IMR-90 (cell line): Measurements from ENCODE around the gene UGT1A1. TPM values are rescaled to one million over a fixed set of nuclear protein-coding genes. Genes with fewer than 3 reads are reported as not detected.

Experiments
- ATAC-seq: fragments of 200-7000 bp; cut with Tn5 transposase; 2 replicates; pipeline ENCODE4 v1.9.1; 2020; ENCODE audit warnings: low read depth, mild to moderate bottlenecking, moderate library complexity
- BruUV-seq: library from RNA; stranded (reverse); fragments of 400-500 nt; replicated peaks from 2 replicates; lab custom pipeline; 2021; lab: Mats Ljungman, UMichigan
- CTCF ChIA-PET: fragments of 300-600 bp; formaldehyde crosslinking; extraction: SDS; loops from one replicate; lab custom pipeline; 2021; ENCODE audit warnings: antibody characterized with exemption; lab: Yijun Ruan, JAX
- POLR2A ChIA-PET: fragments of 300-600 bp; sonication (Branson Sonifier 250); formaldehyde crosslinking; loops from one replicate; lab custom pipeline; 2022; ENCODE audit warnings: antibody characterized with exemption; ENCODE audit not compliant: unreplicated experiment; lab: Charles Lee
- DNase-seq: peaks from one replicate; pipeline ENCODE4 v3.0.0; 2013
- H2AFZ ChIP-seq: replicated peaks from 2 replicates; pipeline ENCODE3; 2013; ENCODE audit warnings: low read length, mild to moderate bottlenecking; ENCODE audit not compliant: poor library complexity
- H2AK5ac ChIP-seq: 2 replicates; pipeline ENCODE4 v1.6.1; 2013; ENCODE audit warnings: low read depth, low read length, inconsistent platforms
- H2AK9ac ChIP-seq: replicated peaks from 2 replicates; pipeline ENCODE3; 2013; ENCODE audit warnings: mild to moderate bottlenecking, low read depth, low read length, moderate library complexity; ENCODE audit not compliant: poor library complexity
- H2BK120ac ChIP-seq: 2 replicates; pipeline ENCODE4 v1.6.1; 2013; ENCODE audit warnings: low read depth, low read length, inconsistent platforms
- H2BK15ac ChIP-seq: 3 replicates; pipeline ENCODE4 v1.6.1; 2013; ENCODE audit warnings: low read depth, low read length, inconsistent platforms
- H2BK20ac ChIP-seq: 2 replicates; pipeline ENCODE4 v1.6.1; 2013; ENCODE audit warnings: low read depth, mild to moderate bottlenecking, inconsistent platforms, low read length, moderate library complexity
- H2BK5ac ChIP-seq: 2 replicates; pipeline ENCODE4 v1.6.1; 2013; ENCODE audit warnings: mild to moderate bottlenecking, low read depth, low read length, inconsistent platforms; ENCODE audit not compliant: poor library complexity, severe bottlenecking
- H3K14ac ChIP-seq: replicated peaks from 2 replicates; pipeline ENCODE4 v1.6.1; 2013; ENCODE audit warnings: low read depth, low read length, inconsistent platforms
- H3K18ac ChIP-seq: 2 replicates; pipeline ENCODE4 v1.6.1; 2013; ENCODE audit warnings: low read depth, low read length, control low read depth
- H3K23ac ChIP-seq: 2 replicates; pipeline ENCODE4 v1.6.1; 2013; ENCODE audit warnings: low read depth, low read length, inconsistent platforms
- H3K27ac ChIP-seq: 2 replicates; pipeline ENCODE4 v1.5.1; 2013; ENCODE audit warnings: mild to moderate bottlenecking, control low read depth, low read length; ENCODE audit not compliant: insufficient read depth
- H3K27me3 ChIP-seq: 2 replicates; pipeline ENCODE4 v1.6.1; 2013; ENCODE audit warnings: low read length; ENCODE audit not compliant: control insufficient read depth, insufficient read depth
- H3K36me3 ChIP-seq: 2 replicates; pipeline ENCODE4 v1.6.1; 2013; ENCODE audit warnings: low read length, mixed read lengths; ENCODE audit not compliant: control insufficient read depth, insufficient read depth
- H3K4ac ChIP-seq: 2 replicates; pipeline ENCODE4 v1.6.1; 2013; ENCODE audit warnings: low read depth, low read length, inconsistent platforms
- H3K4me1 ChIP-seq: 2 replicates; pipeline ENCODE4 v1.6.1; 2013; ENCODE audit warnings: low read length, mixed read lengths; ENCODE audit not compliant: control insufficient read depth, insufficient read depth
- H3K4me2 ChIP-seq: 2 replicates; pipeline ENCODE4 v1.6.1; 2013; ENCODE audit warnings: low read depth, mild to moderate bottlenecking, control low read depth, low read length, moderate library complexity
- H3K4me3 ChIP-seq: 2 replicates; pipeline ENCODE4 v1.5.1; 2013; ENCODE audit warnings: low read depth, mild to moderate bottlenecking, control low read depth, low read length, moderate library complexity; ENCODE audit not compliant: insufficient read depth
- H3K56ac ChIP-seq: 2 replicates; pipeline ENCODE4 v1.6.1; 2013; ENCODE audit warnings: low read length, inconsistent platforms; ENCODE audit not compliant: insufficient read depth; ENCODE audit errors: extremely low read depth
- H3K79me1 ChIP-seq, 2 experiments: 2 replicates each; pipeline ENCODE4 v1.6.1; 2013; ENCODE audit warnings: low read length in 2 of 2, inconsistent platforms in 1 of 2, low read depth in 1 of 2
- H3K9ac ChIP-seq: 2 replicates; pipeline ENCODE4 v1.6.1; 2013; ENCODE audit warnings: low read depth, low read length, control low read depth
- H3K9me1 ChIP-seq: 2 replicates; pipeline ENCODE4 v1.6.1; 2013; ENCODE audit warnings: low read length, inconsistent platforms; ENCODE audit not compliant: insufficient read depth
- H3K9me3 ChIP-seq: 2 replicates; pipeline ENCODE4 v1.6.1; 2013; ENCODE audit warnings: low read length; ENCODE audit not compliant: control insufficient read depth, insufficient read depth
- H4K20me1 ChIP-seq: 2 replicates; pipeline ENCODE4 v1.6.1; 2013; ENCODE audit warnings: low read length, inconsistent platforms; ENCODE audit not compliant: insufficient read depth
- H4K5ac ChIP-seq: 2 replicates; pipeline ENCODE4 v1.6.1; 2013; ENCODE audit warnings: mild to moderate bottlenecking, low read depth, low read length, control low read depth
- H4K8ac ChIP-seq, 2 experiments: 2 replicates each; pipeline ENCODE4 v1.6.1; 2013; ENCODE audit warnings: low read depth in 2 of 2, low read length in 2 of 2, control low read depth in 1 of 2, inconsistent platforms in 1 of 2
- H4K91ac ChIP-seq: 2 replicates; pipeline ENCODE4 v1.6.1; 2013; ENCODE audit warnings: low read depth, low read length, inconsistent platforms; ENCODE audit not compliant: insufficient read depth
- ELK1 ChIP-seq: fragments of 150-350 bp; IDR thresholded peaks from 2 replicates; pipeline ENCODE4 v1.6.1; 2016; ENCODE audit warnings: low read depth, mild to moderate bottlenecking, low read length, moderate library complexity, borderline replicate concordance
- FOS ChIP-seq: fragments of 150-350 bp; IDR thresholded peaks from 2 replicates; pipeline ENCODE4 v1.6.1; 2016; ENCODE audit warnings: low read depth, low read length
- MAZ ChIP-seq: IDR thresholded peaks from 2 replicates; pipeline ENCODE4 v1.6.1; 2012; ENCODE audit warnings: low read depth, mild to moderate bottlenecking, low read length, improper control_type of control experiment, moderate library complexity, borderline replicate concordance
- MXI1 ChIP-seq: IDR thresholded peaks from 2 replicates; pipeline ENCODE4 v1.6.1; 2012; ENCODE audit warnings: low read depth, mild to moderate bottlenecking, low read length, moderate library complexity, borderline replicate concordance
- NFE2L2 ChIP-seq: fragments of 150-350 bp; IDR thresholded peaks from 2 replicates; pipeline ENCODE4 v1.6.1; 2016; ENCODE audit warnings: low read depth, mild to moderate bottlenecking, low read length
- POLR2A ChIP-seq: IDR thresholded peaks from 2 replicates; pipeline ENCODE4 v1.6.1; 2012; ENCODE audit warnings: mild to moderate bottlenecking, low read depth, low read length
- RAD21 ChIP-seq: IDR thresholded peaks from 2 replicates; pipeline ENCODE4 v1.6.1; 2012; ENCODE audit warnings: low read length, improper control_type of control experiment
- RCOR1 ChIP-seq: IDR thresholded peaks from 2 replicates; pipeline ENCODE4 v1.6.1; 2012; ENCODE audit warnings: mild to moderate bottlenecking, low read length, improper control_type of control experiment; ENCODE audit not compliant: insufficient replicate concordance
- RFX5 ChIP-seq: IDR thresholded peaks from 2 replicates; pipeline ENCODE4 v1.8.0; 2012; ENCODE audit warnings: low read depth, mild to moderate bottlenecking, low read length, moderate library complexity
- WGBS, 2 experiments: methylation state at CpG; one replicate each; pipeline versions ENCODE4 v1.1.5 to v1.1.7; 2013; ENCODE audit warnings: missing lambda C conversion rate in 2 of 2; ENCODE audit not compliant: insufficient read length in 1 of 2; ENCODE audit errors: extremely low coverage in 2 of 2; 5-methylcytosine and 5-hydroxymethylcytosine counted together
- dilution Hi-C: fragments of 300-500 bp; cut with HindIII; formaldehyde crosslinking; loops from one replicate; pipeline ENCODE4 v1.14.3; 2018; ENCODE audit warnings: low sequenced_read_pairs; ENCODE audit not compliant: unreplicated experiment
- in situ Hi-C: fragments of 300-500 bp; cut with MboI; formaldehyde crosslinking; loops from 3 replicates; pipeline ENCODE4 v1.14.3; 2019; ENCODE audit warnings: low sequenced_read_pairs, inconsistent platforms, mixed read lengths
- intact Hi-C: fragments of 100-400 bp; cut with micrococcal nuclease; formaldehyde crosslinking; loops from 2 replicates; pipeline ENCODE4 v1.10.0; 2022
- polyA plus RNA-seq, 3 experiments: library from polyadenylated mRNA; depleted of rRNA; stranded (reverse); fragments of >200 nt; gene quantifications; 2 replicates each; pipeline ENCODE4 v1.2.3, GENCODE V29; 2012; ENCODE audit warnings: low replicate concordance in 1 of 3
- total RNA-seq: library from RNA; depleted of rRNA; stranded (reverse); fragments of >200 nt; gene quantifications from 2 replicates; pipeline ENCODE4 v1.2.3, GENCODE V29; 2012

The UGT1A1 gene
- total and polyA plus RNA-seq, 2 of the 4 experiments (the other 2 are of a cell fraction): not detected

- ChIA-PET POLR2A (no interaction called here), CTCF (no interaction called here)
- H3K36me3 ChIP-seq: no peaks in the 10 kb centered on the region
- in situ Hi-C loops (loop anchor here (5.0 kb wide), 1 partner anchor 267 kb away; no protein-coding TSS in a partner anchor), intact Hi-C loops (loop anchor here (1.0 to 5.0 kb wide), 4 partner anchors 157 to 1403 kb away; no protein-coding TSS in a partner anchor), dilution Hi-C loops (no loop called here)
- DNase-seq (no peak), ATAC-seq (no peak)
- no peak overlapping the region for H4K8ac ChIP-seq
- no peak overlapping the region for H2AK9ac ChIP-seq
- no peak overlapping the region for H4K91ac ChIP-seq
- no peak overlapping the region for H3K27ac ChIP-seq
- H3K9me1 ChIP-seq: no peaks in the 10 kb centered on the region
- H3K4me3 ChIP-seq: no peak overlapping the region
- H2BK15ac ChIP-seq: no peak overlapping the region
- no peak overlapping the region for H3K23ac ChIP-seq
- H3K9me3 ChIP-seq: no peaks in the 10 kb centered on the region
- no peaks in the 10 kb centered on the region for H3K79me1 ChIP-seq
- H2AFZ ChIP-seq: no peak overlapping the region
- no peak overlapping the region for H2BK5ac ChIP-seq
- no peak overlapping the region for H3K4ac ChIP-seq
- no peak overlapping the region for H3K9ac ChIP-seq
- no TSS peak for BruUV-seq
- peaks cover 4% of the 10 kb centered on the region; the same call in 1 of the 2 replicates for H3K27me3 ChIP-seq
- TF ChIP-seq POLR2A: no peak
- TF ChIP-seq RAD21: no peak
- no peak for TF ChIP-seq RCOR1
- TF ChIP-seq MXI1: no peak
- no peak for TF ChIP-seq FOS
- TF ChIP-seq MAZ: no peak
- TF ChIP-seq ELK1: no peak
- no peak for TF ChIP-seq RFX5
- TF ChIP-seq NFE2L2: no peak
- no peak overlapping the region for H3K18ac ChIP-seq
- H4K20me1 ChIP-seq: no peaks in the 10 kb centered on the region
- no peak overlapping the region for H2BK20ac ChIP-seq
- no peak overlapping the region for H2BK120ac ChIP-seq
- H3K4me1 ChIP-seq: no peaks in the 10 kb centered on the region
- H3K56ac ChIP-seq: no peak overlapping the region
- no peak overlapping the region for H3K14ac ChIP-seq
- no peak overlapping the region for H3K4me2 ChIP-seq
- H4K5ac ChIP-seq: no peak overlapping the region
- H2AK5ac ChIP-seq: no peak overlapping the region
- 100% methylated on average over 1 of the region's 2 CpGs; no CpG with 5 or more reads in 1 of the 2 experiments for WGBS, 2 experiments
These were observed 45.9 kb upstream of the UGT1A1 start for GRCh38 chr2:233714121-233714520.
